Measurements from ENCODE around the gene HKDC1.
"Not testable (repeated sequence)": the region's sequence is repeated elsewhere in the genome, so short reads cannot be mapped to it uniquely, and the experiment has no call there.

HKDC1 gene

GRCh38 chr10:69243817-69244216 lies 23.7 kb downstream of the HKDC1 start:
- DNase-seq (ENCODE audit: low read depth): no peak

DNA sequence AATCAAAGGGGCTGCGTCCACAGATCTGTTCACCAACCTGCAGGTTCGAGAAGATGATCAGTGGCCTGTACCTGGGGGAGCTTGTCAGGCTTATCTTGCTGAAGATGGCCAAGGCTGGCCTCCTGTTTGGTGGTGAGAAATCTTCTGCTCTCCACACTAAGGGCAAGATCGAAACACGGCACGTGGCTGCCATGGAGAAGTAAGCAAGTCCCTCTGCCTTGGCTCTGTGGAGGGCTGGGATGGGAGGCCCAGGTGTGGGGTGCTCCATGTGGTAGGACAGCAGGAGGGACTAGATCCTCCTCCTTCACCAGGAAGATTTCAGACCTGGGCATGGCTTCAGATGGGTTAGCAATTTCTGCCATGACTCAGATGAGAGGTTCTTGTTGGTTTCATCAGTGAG lies 25.9 kb downstream of the HKDC1 start:
- no peak for DNase-seq (ENCODE audit: low read depth)

GRCh38 chr10:69246581-69247312 lies 26.6 kb downstream of the HKDC1 start:
- DNase-seq (ENCODE audit: low read depth): no peak

- no peak for DNase-seq (ENCODE audit: low read depth)
Measured at GRCh38 chr10:69247313-69247710, 27.2 kb downstream of the HKDC1 start.

DNA sequence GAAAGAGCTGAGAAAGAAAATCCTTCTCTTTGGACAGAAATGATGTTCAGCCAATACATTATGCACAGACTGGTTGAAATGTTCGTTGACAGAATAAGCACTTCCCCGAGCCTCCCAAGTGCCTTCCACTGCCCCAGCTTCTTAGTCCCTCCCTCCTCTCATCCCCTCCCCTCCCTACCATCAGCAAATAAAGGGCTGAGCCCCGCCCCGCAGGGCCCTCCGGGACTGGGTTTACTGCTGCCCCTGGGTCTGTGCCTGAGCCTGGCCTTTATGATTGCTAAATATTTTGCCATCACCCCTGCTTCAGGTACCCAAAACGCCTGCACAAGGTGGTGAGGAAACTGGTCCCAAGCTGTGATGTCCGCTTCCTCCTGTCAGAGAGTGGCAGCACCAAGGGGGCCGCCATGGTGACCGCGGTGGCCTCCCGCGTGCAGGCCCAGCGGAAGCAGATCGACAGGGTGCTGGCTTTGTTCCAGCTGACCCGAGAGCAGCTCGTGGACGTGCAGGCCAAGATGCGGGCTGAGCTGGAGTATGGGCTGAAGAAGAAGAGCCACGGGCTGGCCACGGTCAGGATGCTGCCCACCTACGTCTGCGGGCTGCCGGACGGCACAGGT lies 28.1 kb downstream of the HKDC1 start:
- no peak for DNase-seq (ENCODE audit: low read depth)

DNA sequence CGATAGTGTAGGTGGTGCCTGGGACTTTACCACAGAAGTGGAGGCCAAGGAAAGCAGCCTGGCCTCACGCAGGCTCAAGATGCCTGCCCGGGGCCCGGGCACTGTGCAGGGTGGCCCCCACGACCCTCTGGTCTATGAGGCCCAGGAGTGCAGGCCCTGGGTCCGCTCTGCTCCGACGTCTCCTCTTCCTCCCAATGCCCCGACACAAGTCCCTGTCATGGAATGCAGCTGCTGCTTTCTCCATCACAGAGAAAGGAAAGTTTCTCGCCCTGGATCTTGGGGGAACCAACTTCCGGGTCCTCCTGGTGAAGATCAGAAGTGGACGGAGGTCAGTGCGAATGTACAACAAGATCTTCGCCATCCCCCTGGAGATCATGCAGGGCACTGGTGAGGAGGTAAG lies 29.9 kb downstream of the HKDC1 start:
- DNase-seq (ENCODE audit: low read depth): no peak

- not testable (repeated sequence) for DNase-seq (ENCODE audit: low read depth)
Measured at GRCh38 chr10:69251417-69251816, 31.3 kb downstream of the HKDC1 start.

DNA sequence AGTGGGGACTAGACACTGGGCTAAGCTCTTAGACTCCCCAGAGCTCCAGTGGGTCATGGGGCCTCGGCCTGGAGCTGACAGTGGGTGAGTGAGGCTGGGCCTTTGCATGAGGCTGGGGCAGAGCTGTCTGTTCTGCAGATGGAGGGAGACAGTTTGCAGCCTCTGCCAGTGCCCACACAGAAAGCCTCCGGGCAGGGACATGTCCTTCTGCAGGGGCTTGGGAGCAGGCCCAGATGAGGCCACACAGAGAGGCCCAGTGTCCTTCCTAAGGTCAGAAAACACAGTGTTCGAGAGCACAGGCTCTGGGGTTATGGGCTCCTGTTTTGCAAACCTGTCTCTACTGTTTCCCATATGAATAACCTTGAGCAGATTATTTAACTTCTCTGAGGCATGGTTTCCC lies 33.0 kb downstream of the HKDC1 start:
- DNase-seq (ENCODE audit: low read depth): no peak

- DNase-seq (ENCODE audit: low read depth): no peak
Measured at GRCh38 chr10:69254877-69255276, 34.7 kb downstream of the HKDC1 start.

DNA sequence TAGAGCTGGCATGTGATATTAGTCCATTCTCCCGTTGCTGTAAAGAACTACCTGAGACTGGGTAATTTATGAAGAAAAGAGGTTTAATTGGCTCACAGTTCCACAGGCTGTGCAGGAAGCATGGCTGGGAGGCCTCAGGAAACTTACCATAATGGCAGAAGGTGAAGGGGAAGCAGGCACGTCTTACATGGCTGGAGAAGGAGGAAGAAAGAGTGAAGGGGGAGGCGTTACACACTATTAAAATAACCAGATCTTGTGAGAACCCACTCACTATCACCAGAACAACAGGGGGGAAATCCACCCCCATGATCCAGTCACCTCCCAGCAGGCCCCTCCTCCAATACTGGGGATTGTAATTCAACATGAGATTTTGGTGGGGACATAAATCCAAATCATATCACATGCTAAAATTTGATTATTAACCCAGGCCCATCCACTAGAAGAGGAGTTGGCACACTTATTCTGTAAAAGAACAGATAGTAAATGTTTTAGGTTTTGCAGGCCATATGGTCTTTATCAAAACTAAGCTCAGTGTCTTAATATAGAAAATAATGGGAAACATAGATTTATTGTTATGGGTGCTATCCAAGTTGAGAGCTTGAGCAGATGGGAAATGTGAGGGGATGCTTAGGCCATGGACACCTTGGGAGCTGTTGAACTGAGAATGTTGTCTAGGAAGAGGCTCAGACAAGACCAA lies 39.6 kb downstream of the HKDC1 start:
- no peak for DNase-seq (ENCODE audit: low read depth)

DNA sequence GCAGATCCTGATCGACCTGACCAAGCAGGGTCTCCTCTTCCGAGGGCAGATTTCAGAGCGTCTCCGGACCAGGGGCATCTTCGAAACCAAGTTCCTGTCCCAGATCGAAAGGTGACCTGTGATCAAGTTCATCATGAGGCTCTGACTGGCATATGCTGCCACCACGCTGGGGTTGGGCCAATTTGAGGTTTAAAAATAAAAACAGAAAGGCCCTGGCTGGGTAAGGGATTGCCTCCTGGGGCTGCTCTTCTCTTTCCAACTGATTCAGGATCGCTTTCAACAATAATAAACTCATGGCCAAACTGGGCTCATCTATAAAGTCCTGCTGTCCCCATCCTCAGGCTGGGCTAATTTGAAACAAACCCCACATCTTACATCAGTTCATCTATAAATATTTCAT lies 41.1 kb downstream of the HKDC1 start:
- DNase-seq (ENCODE audit: low read depth): no peak

- DNase-seq (ENCODE audit: low read depth): no peak
Measured at GRCh38 chr10:69262292-69262751, 42.2 kb downstream of the HKDC1 start.

DNA sequence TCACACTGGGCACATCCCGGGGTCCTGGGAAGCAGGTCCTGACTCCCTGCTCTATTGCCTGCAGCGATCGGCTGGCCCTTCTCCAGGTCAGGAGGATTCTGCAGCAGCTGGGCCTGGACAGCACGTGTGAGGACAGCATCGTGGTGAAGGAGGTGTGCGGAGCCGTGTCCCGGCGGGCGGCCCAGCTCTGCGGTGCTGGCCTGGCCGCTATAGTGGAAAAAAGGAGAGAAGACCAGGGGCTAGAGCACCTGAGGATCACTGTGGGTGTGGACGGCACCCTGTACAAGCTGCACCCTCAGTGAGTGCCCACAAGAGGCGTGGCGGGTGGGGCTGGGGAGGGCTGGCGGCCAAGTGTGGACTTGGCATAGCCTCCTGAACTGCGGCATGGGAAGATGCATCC lies 45.4 kb downstream of the HKDC1 start:
- no peak for DNase-seq (ENCODE audit: low read depth)

GRCh38 chr10:69268761-69269416 lies 48.8 kb downstream of the HKDC1 start:
- DNase-seq (ENCODE audit: low read depth): no peak

DNA sequence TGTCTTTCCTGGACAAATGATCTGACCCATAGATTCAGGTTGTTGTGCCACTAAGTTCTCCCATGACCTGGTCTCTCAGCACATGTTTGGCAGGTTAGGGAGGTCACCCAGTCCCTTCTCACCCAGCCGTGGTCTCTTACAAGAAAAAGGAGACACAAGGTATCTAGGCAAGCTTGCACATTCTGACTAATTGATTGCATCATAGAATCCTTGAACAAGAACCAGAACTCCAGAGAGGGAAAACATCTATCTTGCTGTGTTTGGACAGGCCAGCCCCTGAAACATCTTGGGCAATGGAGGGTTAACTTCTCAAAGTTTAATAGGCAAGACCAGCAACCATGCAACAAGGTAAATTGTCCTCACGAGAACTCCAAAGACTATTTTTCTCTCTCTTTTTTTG lies 49.6 kb downstream of the HKDC1 start:
- no peak for DNase-seq (ENCODE audit: low read depth)

DNA sequence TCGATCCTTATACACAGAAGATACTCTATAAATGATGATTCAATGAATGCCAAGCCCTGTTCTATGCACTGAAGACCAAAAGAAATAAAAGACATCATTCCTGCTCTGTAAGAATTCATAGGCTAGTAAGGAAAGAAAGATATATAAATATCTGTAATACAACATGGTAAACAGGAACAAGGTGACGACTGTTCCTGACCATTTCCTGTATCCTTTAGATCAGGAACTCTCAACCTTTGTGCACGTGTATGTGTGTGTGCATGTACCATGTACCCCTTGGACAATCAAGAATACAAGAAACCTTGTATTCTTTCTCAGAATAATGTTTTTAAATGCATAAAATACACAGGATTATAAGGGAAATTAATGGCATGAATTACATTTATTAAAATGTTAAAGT lies 50.9 kb downstream of the HKDC1 start:
- DNase-seq (ENCODE audit: low read depth): no peak

GRCh38 chr10:69272624-69273023 lies 52.5 kb downstream of the HKDC1 start:
- DNase-seq (ENCODE audit: low read depth): no peak

DNA sequence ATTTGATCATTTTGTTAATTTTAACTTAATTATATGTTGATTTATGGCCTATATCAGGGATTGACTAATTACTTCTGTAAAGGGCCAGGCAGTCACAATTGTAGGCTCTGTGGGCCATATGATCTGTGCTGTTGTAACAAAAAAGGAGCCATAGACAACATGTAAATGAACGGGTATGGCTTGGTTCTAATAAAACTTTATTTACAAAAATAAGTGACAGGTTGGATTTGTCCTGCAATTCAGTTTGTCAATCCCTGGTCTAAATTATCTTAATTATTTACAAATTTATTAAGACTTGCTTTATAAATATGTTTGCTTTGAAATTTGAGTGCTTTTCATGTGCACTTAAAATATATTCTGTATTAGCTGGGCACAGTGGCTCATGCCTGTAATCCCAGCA lies 55.3 kb downstream of the HKDC1 start:
- DNase-seq (ENCODE audit: low read depth): no peak

DNA sequence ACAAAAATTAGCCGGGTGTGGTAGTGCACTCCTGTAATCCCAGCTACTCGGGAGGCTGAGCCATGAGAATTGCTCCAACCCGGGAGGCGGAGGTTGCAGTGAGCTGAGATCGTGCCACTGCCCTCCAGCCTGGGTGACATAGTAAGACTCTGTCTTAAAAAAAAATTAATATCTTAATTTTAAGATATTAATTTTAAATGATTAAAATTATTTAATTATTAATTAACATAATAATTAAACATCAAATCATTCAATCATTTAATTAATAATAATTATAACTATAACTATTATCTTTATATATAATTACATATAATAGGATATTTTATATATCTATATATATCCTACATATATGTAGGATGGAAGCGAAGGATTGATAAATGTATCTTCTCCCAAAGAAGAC lies 56.4 kb downstream of the HKDC1 start:
- DNase-seq (ENCODE audit: low read depth): no peak

DNA sequence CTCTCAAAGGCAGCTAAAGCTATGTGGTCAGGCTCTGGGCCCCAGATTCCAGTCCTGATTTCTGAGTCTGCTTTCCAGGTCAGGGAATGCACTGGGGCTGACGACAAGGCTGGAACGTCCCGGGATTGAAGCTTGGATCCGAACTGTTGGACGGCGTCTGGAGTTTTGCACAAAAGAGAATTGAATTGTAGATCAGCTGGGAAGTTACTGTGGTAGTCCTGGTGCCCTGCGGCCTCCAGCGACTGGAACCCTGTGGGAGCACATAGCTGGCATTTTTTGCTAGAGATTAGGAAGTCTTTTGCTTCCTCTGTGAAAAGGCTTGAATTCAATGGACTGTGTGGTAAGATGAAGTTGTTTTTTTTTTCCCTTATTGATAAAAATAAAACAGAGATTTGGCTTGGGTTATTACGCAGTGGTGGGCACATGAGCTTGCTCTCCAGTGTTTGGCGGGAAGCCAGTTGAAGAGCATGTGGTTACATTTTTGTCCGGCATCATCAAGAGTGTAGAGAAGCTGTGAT lies 58.4 kb downstream of the HKDC1 start, which contains the start of gene HK1:
Gene HK1, plus strand, starts transcription at position 51 of the 518 bp plus-strand sequence.
- no peak for DNase-seq (ENCODE audit: low read depth)

DNA sequence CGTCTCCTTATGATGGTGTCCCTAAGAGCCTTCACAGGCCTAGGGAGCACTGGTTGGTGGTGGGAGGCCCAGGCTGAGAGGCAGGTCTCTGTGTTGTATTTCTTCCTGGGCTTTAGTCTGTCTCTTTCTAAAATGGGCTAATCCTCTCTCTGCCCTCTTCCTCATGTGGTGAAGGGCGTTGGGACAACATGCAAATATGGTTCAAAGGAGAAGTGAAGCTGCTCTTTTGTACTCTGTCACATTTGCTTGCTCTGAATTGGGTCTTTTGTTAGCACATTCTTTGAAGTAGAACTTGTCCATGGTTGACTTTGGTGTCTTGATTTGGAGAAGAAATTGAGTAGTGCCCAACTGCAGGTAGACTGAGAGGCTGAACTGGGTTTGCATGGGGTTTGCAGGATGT lies 59.0 kb downstream of the HKDC1 start:
- DNase-seq (ENCODE audit: low read depth): no peak

All from activated T-cell treated with anti-CD3 and anti-CD28 coated beads for 1 hour (primary cell).